B cell (primary cell): Measurements from ENCODE around the gene SRGAP1. TPM values are rescaled to one million over a fixed set of nuclear protein-coding genes. Genes with fewer than 3 reads are reported as not detected.

Experiments used
- ATAC-seq: fragments of 200-7000 bp; cut with Tn5 transposase; one replicate; pipeline ENCODE4 v1.10.0; 2021; ENCODE audit warnings: low read depth, mild to moderate bottlenecking, moderate number of reproducible peaks, moderate library complexity
- CTCF ChIA-PET: fragments of 350-600 bp; sonication (Branson Sonifier 250); formaldehyde crosslinking; loops from one replicate; lab custom pipeline; 2021; ENCODE audit warnings: antibody characterized with exemption, inconsistent platforms; lab: Charles Lee
- POLR2A ChIA-PET: fragments of 350-600 bp; sonication (Branson Sonifier 250); formaldehyde crosslinking; loops from one replicate; lab custom pipeline; 2021; ENCODE audit warnings: antibody characterized with exemption; lab: Charles Lee
- DNase-seq: peaks from one replicate; pipeline ENCODE4 v3.0.0; 2013
- H2AFZ ChIP-seq: 2 replicates; pipeline ENCODE4 v1.6.1; 2012; ENCODE audit warnings: mild to moderate bottlenecking, low read depth, low read length; ENCODE audit not compliant: insufficient read depth, poor library complexity, severe bottlenecking
- H3K27ac ChIP-seq, 2 donors: 1 replicate in 1 of 2; 2 replicates in 1 of 2; pipeline ENCODE4 v1.5.1; 2012 to 2013; ENCODE audit warnings: low read length in 2 of 2, mild to moderate bottlenecking in 2 of 2, moderate library complexity in 1 of 2
- H3K27me3 ChIP-seq, 4 experiments: fragments of 200-600 bp in 1 of 4; sonication (generic) in 1 of 4; replicated peaks in 1 of 4; 1 replicate in 2 of 4; 2 replicates in 2 of 4; pipeline versions ENCODE4 v1.6.1 to v1.7.0; 2013 to 2016; ENCODE audit warnings: low read length in 3 of 4, mild to moderate bottlenecking in 2 of 4, mixed read lengths in 1 of 4, moderate library complexity in 1 of 4; ENCODE audit not compliant: insufficient read depth in 4 of 4, control insufficient read depth in 3 of 4; ENCODE audit errors: control extremely low read depth in 1 of 4
- H3K36me3 ChIP-seq, 2 experiments: replicated peaks in 1 of 2; 1 replicate in 1 of 2; 2 replicates in 1 of 2; pipeline versions ENCODE4 v1.6.1 to v1.7.1; 2013; ENCODE audit warnings: low read length in 1 of 2; ENCODE audit not compliant: insufficient read depth in 2 of 2, control insufficient read depth in 1 of 2; ENCODE audit errors: control extremely low read depth in 1 of 2, extremely low read depth in 1 of 2
- H3K4me1 ChIP-seq, 2 donors: fragments of 200-600 bp in 1 of 2; sonication (generic) in 1 of 2; 1 replicate in 1 of 2; 2 replicates in 1 of 2; pipeline versions ENCODE4 v1.5.1 to v1.6.1; 2013 to 2017; ENCODE audit warnings: low read length in 2 of 2; ENCODE audit not compliant: control insufficient read depth in 2 of 2, insufficient read depth in 2 of 2
- H3K4me2 ChIP-seq: replicated peaks from 2 replicates; pipeline ENCODE3; 2012; ENCODE audit warnings: mild to moderate bottlenecking, low read depth, low read length; ENCODE audit not compliant: poor library complexity, severe bottlenecking
- H3K4me3 ChIP-seq, 5 experiments: fragments of 200-600 bp in 1 of 5; sonication (generic) in 1 of 5; 1 replicate in 3 of 5; 2 replicates in 2 of 5; pipeline versions ENCODE4 v1.5.1 to v1.7.0; 2011 to 2016; ENCODE audit warnings: low read length in 4 of 5, mild to moderate bottlenecking in 4 of 5, low read depth in 2 of 5, control low read depth in 1 of 5, moderate library complexity in 1 of 5; ENCODE audit not compliant: insufficient read depth in 1 of 5; ENCODE audit errors: control extremely low read depth in 1 of 5, extremely low read depth in 1 of 5
- H3K79me2 ChIP-seq: fragments of 200-600 bp; sonication (generic); one replicate; pipeline ENCODE4 v1.6.0; 2016; ENCODE audit warnings: low read length; ENCODE audit not compliant: control insufficient read depth, insufficient read depth
- H3K9ac ChIP-seq: fragments of 200-600 bp; sonication (generic); 2 replicates; pipeline ENCODE4 v1.6.1; 2017; ENCODE audit warnings: mild to moderate bottlenecking, low read length, moderate library complexity
- H3K9me3 ChIP-seq, 3 donors: one replicate each; pipeline versions ENCODE4 v1.6.1 to v1.7.1; 2013; ENCODE audit warnings: low read length in 2 of 3; ENCODE audit not compliant: control insufficient read depth in 2 of 3, insufficient read depth in 1 of 3; ENCODE audit errors: control extremely low read depth in 1 of 3
- H4K20me1 ChIP-seq: 2 replicates; pipeline ENCODE4 v1.6.0; 2012; ENCODE audit warnings: mild to moderate bottlenecking, low read length; ENCODE audit not compliant: insufficient read depth, control insufficient read depth, poor library complexity, severe bottlenecking
- H3K27ac Mint-ChIP-seq: one replicate; pipeline ENCODE4 v1.8.0; 2021; ENCODE audit warnings: mixed read lengths
- H3K27me3 Mint-ChIP-seq: one replicate; pipeline ENCODE4 v1.8.0; 2021; ENCODE audit warnings: mixed read lengths
- H3K4me1 Mint-ChIP-seq: one replicate; pipeline ENCODE4 v1.8.0; 2021; ENCODE audit warnings: mixed read lengths
- H3K4me3 Mint-ChIP-seq: one replicate; pipeline ENCODE4 v1.8.0; 2021; ENCODE audit warnings: mixed read lengths
- H3K9me3 Mint-ChIP-seq: one replicate; pipeline ENCODE4 v1.8.0; 2022; ENCODE audit warnings: mixed read lengths; ENCODE audit not compliant: insufficient read depth
- EZH2 ChIP-seq: IDR thresholded peaks from 2 replicates; pipeline ENCODE4 v1.6.1; 2012; ENCODE audit warnings: borderline replicate concordance, low read depth, mild to moderate bottlenecking, moderate library complexity, low read length; ENCODE audit not compliant: insufficient read depth, poor library complexity, severe bottlenecking
- WGBS: methylation state at CpG from one replicate; pipeline ENCODE4 v1.1.5; 2013; ENCODE audit warnings: missing lambda C conversion rate; ENCODE audit not compliant: insufficient coverage; 5-methylcytosine and 5-hydroxymethylcytosine counted together
- intact Hi-C: fragments of 100-400 bp; cut with micrococcal nuclease; formaldehyde crosslinking; loops from one replicate; pipeline ENCODE4 v1.10.0; 2022
- polyA plus RNA-seq: library from polyadenylated mRNA; depleted of rRNA; stranded (reverse); fragments of >200 nt; gene quantifications from 2 replicates; pipeline ENCODE4 v1.2.3, GENCODE V29; 2012
- total RNA-seq, 2 donors: library from RNA; stranded (reverse); fragments of 120-200 nt in 1 of 2; gene quantifications; 1 replicate in 1 of 2; 2 replicates in 1 of 2; pipeline versions ENCODE4 v1.2.3 to v1.2.4, GENCODE V29; 2013 to 2022
- TF ChIP-seq, protein P1 (sequence below): fragments of 200-600 bp; IDR thresholded peaks from one replicate; pipeline ENCODE4 v1.8.0; 2022; ENCODE audit warnings: antibody characterized with exemption, mild to moderate bottlenecking

Gene SRGAP1
- total and polyA plus RNA-seq, 2 donors (not counting 1 experiment from before 2014, with no cell fraction given), result under 0.01 to 0.22 TPM

DNA sequence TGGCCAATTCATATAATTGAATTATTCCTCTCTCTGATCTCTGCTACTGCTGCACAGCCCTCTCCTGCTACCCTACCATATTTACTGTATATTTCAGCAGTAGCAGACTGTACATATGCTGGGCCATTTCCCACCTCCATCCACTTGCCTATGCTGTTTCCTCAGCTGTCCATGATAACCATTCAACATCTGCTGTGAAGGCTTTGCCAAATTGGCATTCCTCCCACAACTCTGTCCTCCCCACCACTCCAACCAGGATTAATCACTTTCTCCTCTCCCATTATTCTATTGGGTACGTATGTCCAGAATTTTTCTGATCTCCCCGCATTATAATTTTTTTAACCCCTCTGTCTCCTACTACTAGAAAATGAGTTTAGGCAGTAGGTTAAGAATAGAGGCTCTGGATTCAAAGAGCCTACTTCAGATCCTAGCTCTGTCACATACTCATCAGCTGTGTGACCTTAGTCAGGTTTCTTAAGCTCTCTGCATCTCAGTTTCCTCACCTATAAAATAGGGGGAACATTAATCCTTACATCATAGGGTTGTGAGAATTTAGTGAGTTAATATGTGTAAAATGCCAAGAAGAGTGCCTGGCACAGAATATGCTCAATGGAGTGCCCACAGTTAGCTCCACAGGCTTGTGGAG, 254.3 kb downstream of the SRGAP1 start:
- Mint-ChIP-seq H3K4me1 (no peaks in the 10 kb centered on the region), H3K27me3 (peaks cover 6% of the 10 kb centered on the region), H3K9me3 (no peaks in the 10 kb centered on the region), H3K27ac (no peak overlapping the region), H3K4me3 (no peak overlapping the region)
- ChIA-PET CTCF (no interaction called here), POLR2A (no interaction called here)
- no peaks in the 10 kb centered on the region for H3K4me1 ChIP-seq
- WGBS, result no CpG with 5 or more reads among the region's 2 CpGs
- no peak overlapping the region for H3K4me2 ChIP-seq
- no peak overlapping the region for H3K9ac ChIP-seq
- H3K36me3 ChIP-seq, result no peaks in the 10 kb centered on the region
- no peaks in the 10 kb centered on the region for H3K79me2 ChIP-seq
- no peaks in the 10 kb centered on the region for H3K27me3 ChIP-seq
- H3K9me3 ChIP-seq, result no peaks in the 10 kb centered on the region
- no peak overlapping the region for H2AFZ ChIP-seq
- no peak overlapping the region for H3K27ac ChIP-seq
- DNase-seq (no peak), ATAC-seq (no peak)
- no peak for TF ChIP-seq EZH2
- TF ChIP-seq, protein P1, sequence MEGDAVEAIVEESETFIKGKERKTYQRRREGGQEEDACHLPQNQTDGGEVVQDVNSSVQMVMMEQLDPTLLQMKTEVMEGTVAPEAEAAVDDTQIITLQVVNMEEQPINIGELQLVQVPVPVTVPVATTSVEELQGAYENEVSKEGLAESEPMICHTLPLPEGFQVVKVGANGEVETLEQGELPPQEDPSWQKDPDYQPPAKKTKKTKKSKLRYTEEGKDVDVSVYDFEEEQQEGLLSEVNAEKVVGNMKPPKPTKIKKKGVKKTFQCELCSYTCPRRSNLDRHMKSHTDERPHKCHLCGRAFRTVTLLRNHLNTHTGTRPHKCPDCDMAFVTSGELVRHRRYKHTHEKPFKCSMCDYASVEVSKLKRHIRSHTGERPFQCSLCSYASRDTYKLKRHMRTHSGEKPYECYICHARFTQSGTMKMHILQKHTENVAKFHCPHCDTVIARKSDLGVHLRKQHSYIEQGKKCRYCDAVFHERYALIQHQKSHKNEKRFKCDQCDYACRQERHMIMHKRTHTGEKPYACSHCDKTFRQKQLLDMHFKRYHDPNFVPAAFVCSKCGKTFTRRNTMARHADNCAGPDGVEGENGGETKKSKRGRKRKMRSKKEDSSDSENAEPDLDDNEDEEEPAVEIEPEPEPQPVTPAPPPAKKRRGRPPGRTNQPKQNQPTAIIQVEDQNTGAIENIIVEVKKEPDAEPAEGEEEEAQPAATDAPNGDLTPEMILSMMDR, result no peak
- intact Hi-C loops, result no loop called here
- H4K20me1 ChIP-seq, result no peaks in the 10 kb centered on the region
- no peak overlapping the region for H3K4me3 ChIP-seq

DNA sequence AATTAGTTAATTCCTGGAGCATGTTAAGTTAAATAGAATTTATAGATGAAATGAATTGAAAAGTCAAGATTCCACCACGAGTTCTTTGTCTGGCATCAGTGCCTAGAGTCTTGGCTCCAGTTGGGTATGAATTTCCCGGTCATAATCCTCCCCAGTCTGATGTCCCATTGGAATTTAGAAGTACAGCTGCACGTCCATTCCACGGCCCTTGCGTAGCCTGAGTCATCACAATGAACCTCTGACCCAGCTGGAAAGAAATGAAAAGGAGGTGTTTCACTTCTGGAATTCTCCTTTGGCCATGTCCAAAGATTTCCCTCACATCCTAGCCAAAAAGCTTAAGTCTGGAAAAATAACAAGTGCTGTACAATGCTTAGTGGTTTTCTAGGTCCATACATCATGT, 254.9 kb downstream of the SRGAP1 start:
- Histone ChIP-seq H3K27me3 (no peaks in the 10 kb centered on the region), H3K4me1 (no peaks in the 10 kb centered on the region), H3K79me2 (no peaks in the 10 kb centered on the region), H3K4me3 (no peak overlapping the region), H3K27ac (no peak overlapping the region), H3K4me2 (no peak overlapping the region), H3K9ac (no peak overlapping the region), H3K36me3 (no peaks in the 10 kb centered on the region), H2AFZ (no peak overlapping the region), H3K9me3 (no peaks in the 10 kb centered on the region), H4K20me1 (no peaks in the 10 kb centered on the region)
- Mint-ChIP-seq H3K27me3 (peaks cover 10% of the 10 kb centered on the region), H3K4me3 (no peak overlapping the region), H3K27ac (no peak overlapping the region), H3K9me3 (no peaks in the 10 kb centered on the region), H3K4me1 (no peaks in the 10 kb centered on the region)
- TF ChIP-seq, protein P1, result no peak
- TF ChIP-seq EZH2, result no peak
- intact Hi-C loops, result no loop called here
- CTCF ChIA-PET, result interaction anchor here (1.6 kb wide), 1 partner anchor 17 kb away, joined by 4 read pairs; no protein-coding TSS in a partner anchor
- 52% methylated on average over 2 of the region's 5 CpGs for WGBS
- POLR2A ChIA-PET, result no interaction called here
- no peak for ATAC-seq
- DNase-seq, result no peak
